ENCODE results near the gene SH3RF3. TPM values are rescaled to one million over a fixed set of nuclear protein-coding genes. Genes with fewer than 3 reads are reported as not detected.

Gene SH3RF3
- total RNA-seq, 1 experiment from 2014 or later, result 21.7 TPM

- DNase-seq (ENCODE audit: unreplicated experiment), result no peak
- intact Hi-C loops (cut with micrococcal nuclease), result no loop called here
- H3K9me3 Mint-ChIP-seq (ENCODE audit: unreplicated experiment), result no peaks in the 10 kb centered on the region
- no peak for TF ChIP-seq CTCF (IDR thresholded peaks at IDR 0.05; ENCODE audit: unreplicated experiment)
- H3K36me3 Mint-ChIP-seq (ENCODE audit: insufficient read depth, unreplicated experiment), result peaks cover 20% of the 10 kb centered on the region
- no peak overlapping the region for H3K4me3 Mint-ChIP-seq (ENCODE audit: unreplicated experiment)
- no TSS peak for BruUV-seq (replicated peaks)
- CTCF ChIA-PET, result no interaction called here
- H3K4me1 Mint-ChIP-seq (ENCODE audit: insufficient read depth, unreplicated experiment), result no peaks in the 10 kb centered on the region
- H3K27me3 Mint-ChIP-seq (ENCODE audit: insufficient read depth, unreplicated experiment), result no peaks in the 10 kb centered on the region
- H3K27ac Mint-ChIP-seq (ENCODE audit: low read depth, unreplicated experiment), result no peak overlapping the region
- POLR2A ChIA-PET, result no interaction called here
These were observed 304.5 kb downstream of the SH3RF3 start for GRCh38 chr2:109433486-109433885.

DNA sequence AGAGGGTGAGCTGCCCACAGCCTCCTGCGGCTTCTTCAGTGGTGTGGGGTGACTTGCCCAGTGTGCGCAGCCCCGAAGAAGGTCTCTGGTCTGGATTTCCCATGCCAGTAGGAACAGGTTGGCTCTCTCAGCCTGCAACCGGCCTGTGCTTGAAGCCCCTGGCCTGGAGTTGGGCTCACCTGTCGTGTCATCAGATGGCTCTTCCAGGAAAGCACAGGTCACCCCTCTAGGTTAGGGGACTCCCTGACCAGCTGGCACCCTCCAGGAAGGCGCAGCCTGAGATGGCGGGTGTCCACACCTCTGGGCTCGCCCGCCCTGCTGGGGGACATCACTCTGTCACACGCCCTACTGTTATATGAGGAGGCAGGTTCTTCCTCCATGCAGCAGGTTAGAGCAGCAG, 304.9 kb downstream of the SH3RF3 start:
- no peak for TF ChIP-seq CTCF (IDR thresholded peaks at IDR 0.05; ENCODE audit: unreplicated experiment)
- Mint-ChIP-seq H3K36me3 (ENCODE audit: insufficient read depth, unreplicated experiment) (peaks cover 20% of the 10 kb centered on the region), H3K27me3 (ENCODE audit: insufficient read depth, unreplicated experiment) (no peaks in the 10 kb centered on the region), H3K27ac (ENCODE audit: low read depth, unreplicated experiment) (no peak overlapping the region), H3K4me3 (ENCODE audit: unreplicated experiment) (no peak overlapping the region), H3K9me3 (ENCODE audit: unreplicated experiment) (no peaks in the 10 kb centered on the region), H3K4me1 (ENCODE audit: insufficient read depth, unreplicated experiment) (no peaks in the 10 kb centered on the region)
- ChIA-PET CTCF (no interaction called here), POLR2A (no interaction called here)
- BruUV-seq (replicated peaks), result no TSS peak
- intact Hi-C loops (cut with micrococcal nuclease), result no loop called here
- no peak for DNase-seq (ENCODE audit: unreplicated experiment)

- no peak for TF ChIP-seq CTCF (IDR thresholded peaks at IDR 0.05; ENCODE audit: unreplicated experiment)
- Mint-ChIP-seq H3K36me3 (ENCODE audit: insufficient read depth, unreplicated experiment) (peaks cover 20% of the 10 kb centered on the region), H3K27me3 (ENCODE audit: insufficient read depth, unreplicated experiment) (no peaks in the 10 kb centered on the region), H3K9me3 (ENCODE audit: unreplicated experiment) (no peaks in the 10 kb centered on the region), H3K27ac (ENCODE audit: low read depth, unreplicated experiment) (no peak overlapping the region), H3K4me3 (ENCODE audit: unreplicated experiment) (no peak overlapping the region), H3K4me1 (ENCODE audit: insufficient read depth, unreplicated experiment) (no peaks in the 10 kb centered on the region)
- POLR2A ChIA-PET, result no interaction called here
- no TSS peak for BruUV-seq (replicated peaks)
- no peak for DNase-seq (ENCODE audit: unreplicated experiment)
- intact Hi-C loops (cut with micrococcal nuclease), result no loop called here
- CTCF ChIA-PET, result interaction anchor here (0.5 to 0.6 kb wide), 2 partner anchors 156 to 505 kb away, joined by 3 read pairs; no protein-coding TSS in a partner anchor
These were observed 305.3 kb downstream of the SH3RF3 start for GRCh38 chr2:109434351-109434750.

DNA sequence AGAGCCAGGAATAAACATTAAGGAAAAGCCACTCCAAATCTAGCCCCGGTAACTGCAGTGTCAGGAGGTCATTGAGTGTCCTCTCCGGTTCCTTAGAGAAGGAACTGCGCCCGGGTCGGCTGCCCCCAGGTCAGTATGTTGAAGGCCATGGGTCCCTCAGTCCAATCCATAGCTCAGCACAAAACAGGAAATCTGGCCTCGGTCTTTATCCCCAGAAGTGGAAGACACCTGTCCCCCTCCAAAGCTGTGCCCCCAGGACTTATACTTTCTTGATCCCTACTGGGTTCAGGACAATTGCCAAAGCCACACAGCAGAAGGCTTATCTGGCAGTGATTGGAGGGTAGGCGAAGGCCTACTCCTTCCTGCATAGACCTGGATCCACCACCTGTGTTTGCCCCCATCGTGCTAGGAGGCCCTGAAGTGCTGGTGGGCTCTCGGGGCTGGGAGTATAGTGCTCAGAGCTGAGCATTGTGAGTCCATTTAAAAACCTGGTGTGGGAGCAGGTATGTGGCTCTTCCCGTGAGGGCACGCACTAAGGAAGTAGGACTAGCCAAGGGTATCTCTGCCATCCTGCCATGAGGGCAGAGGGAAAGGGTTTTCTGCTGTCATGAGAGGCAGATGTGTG, 306.2 kb downstream of the SH3RF3 start:
- DNase-seq (ENCODE audit: unreplicated experiment), result no peak
- no peaks in the 10 kb centered on the region for H3K4me1 Mint-ChIP-seq (ENCODE audit: insufficient read depth, unreplicated experiment)
- intact Hi-C loops (cut with micrococcal nuclease), result no loop called here
- peaks cover 26% of the 10 kb centered on the region for H3K36me3 Mint-ChIP-seq (ENCODE audit: insufficient read depth, unreplicated experiment)
- no peaks in the 10 kb centered on the region for H3K27me3 Mint-ChIP-seq (ENCODE audit: insufficient read depth, unreplicated experiment)
- no peak overlapping the region for H3K4me3 Mint-ChIP-seq (ENCODE audit: unreplicated experiment)
- no peak for TF ChIP-seq CTCF (IDR thresholded peaks at IDR 0.05; ENCODE audit: unreplicated experiment)
- H3K9me3 Mint-ChIP-seq (ENCODE audit: unreplicated experiment), result peaks cover 8% of the 10 kb centered on the region
- BruUV-seq (replicated peaks), result no TSS peak
- ChIA-PET POLR2A (interaction anchor here (0.7 kb wide), 1 partner anchor 11 kb away, joined by 3 read pairs; no protein-coding TSS in a partner anchor), CTCF (interaction anchor here (0.5 to 0.9 kb wide), 3 partner anchors 79 to 506 kb away, joined by 3 read pairs; no protein-coding TSS in a partner anchor)
- H3K27ac Mint-ChIP-seq (ENCODE audit: low read depth, unreplicated experiment), result no peak overlapping the region
